ENCODE data around the gene TEX2.
"Not testable (repeated sequence)": the region's sequence is repeated elsewhere in the genome, so short reads cannot be mapped to it uniquely, and the experiment has no call there.

DNA sequence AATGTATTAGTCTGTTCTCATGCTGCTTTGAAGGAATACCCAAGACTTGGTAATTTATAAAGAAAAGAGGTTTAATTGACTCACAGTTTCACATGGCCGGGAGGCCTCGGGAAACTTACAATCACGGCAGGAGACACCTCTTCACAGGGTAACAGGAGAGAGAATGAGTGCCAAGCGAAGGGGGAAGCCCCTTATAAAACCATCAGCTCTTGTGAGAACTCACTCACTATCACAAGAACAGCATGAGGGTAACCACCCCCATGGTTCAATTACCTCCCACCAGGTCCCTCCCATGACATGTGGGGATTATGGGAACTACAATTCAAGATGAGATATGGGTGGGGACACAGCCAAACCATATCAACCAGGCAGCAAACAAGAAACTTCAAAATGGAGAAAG lies 24.6 kb downstream of the TEX2 start:
- TF ChIP-seq MAX (IDR thresholded peaks at IDR 0.05; ENCODE audit: insufficient read depth, insufficient read length); JUN (IDR thresholded peaks at IDR 0.05; ENCODE audit: borderline replicate concordance, insufficient read depth, insufficient read length, low read depth): not testable (repeated sequence)
- TF ChIP-seq, protein P1, sequence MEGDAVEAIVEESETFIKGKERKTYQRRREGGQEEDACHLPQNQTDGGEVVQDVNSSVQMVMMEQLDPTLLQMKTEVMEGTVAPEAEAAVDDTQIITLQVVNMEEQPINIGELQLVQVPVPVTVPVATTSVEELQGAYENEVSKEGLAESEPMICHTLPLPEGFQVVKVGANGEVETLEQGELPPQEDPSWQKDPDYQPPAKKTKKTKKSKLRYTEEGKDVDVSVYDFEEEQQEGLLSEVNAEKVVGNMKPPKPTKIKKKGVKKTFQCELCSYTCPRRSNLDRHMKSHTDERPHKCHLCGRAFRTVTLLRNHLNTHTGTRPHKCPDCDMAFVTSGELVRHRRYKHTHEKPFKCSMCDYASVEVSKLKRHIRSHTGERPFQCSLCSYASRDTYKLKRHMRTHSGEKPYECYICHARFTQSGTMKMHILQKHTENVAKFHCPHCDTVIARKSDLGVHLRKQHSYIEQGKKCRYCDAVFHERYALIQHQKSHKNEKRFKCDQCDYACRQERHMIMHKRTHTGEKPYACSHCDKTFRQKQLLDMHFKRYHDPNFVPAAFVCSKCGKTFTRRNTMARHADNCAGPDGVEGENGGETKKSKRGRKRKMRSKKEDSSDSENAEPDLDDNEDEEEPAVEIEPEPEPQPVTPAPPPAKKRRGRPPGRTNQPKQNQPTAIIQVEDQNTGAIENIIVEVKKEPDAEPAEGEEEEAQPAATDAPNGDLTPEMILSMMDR (IDR thresholded peaks at IDR 0.05; ENCODE audit: extremely low read depth in 1 of 2, insufficient read depth in 1 of 2, low read depth in 1 of 2, low read length in 2 of 2): not testable (repeated sequence)

Data from endothelial cell of umbilical vein (primary cell).